ENCODE data around the gene RNF224. TPM values are rescaled to one million over a fixed set of nuclear protein-coding genes. Genes with fewer than 3 reads are reported as not detected.
A peak's percentile ranks its signal among the peaks of the same experiment; 100 is the strongest.

The RNF224 gene
- total and polyA plus RNA-seq, 12 donors = 0.06 TPM; not detected in 11

- H3K27ac ChIP-seq = no peak overlapping the region
- H3K27me3 ChIP-seq = no peaks in the 10 kb centered on the region
- no peaks in the 10 kb centered on the region for H3K9me3 ChIP-seq (replicated peaks in 1 of 3)
- H3K4me3 ChIP-seq = no peak overlapping the region
- peaks cover 0 to 31% of the 10 kb centered on the region in 2 donors for H3K36me3 ChIP-seq (replicated peaks in 1 of 2)
- intact Hi-C loops (cut with DNase I) = no loop called here
- TF ChIP-seq POLR2A (IDR thresholded peaks at IDR 0.05) = no peak
- TF ChIP-seq, protein P1, sequence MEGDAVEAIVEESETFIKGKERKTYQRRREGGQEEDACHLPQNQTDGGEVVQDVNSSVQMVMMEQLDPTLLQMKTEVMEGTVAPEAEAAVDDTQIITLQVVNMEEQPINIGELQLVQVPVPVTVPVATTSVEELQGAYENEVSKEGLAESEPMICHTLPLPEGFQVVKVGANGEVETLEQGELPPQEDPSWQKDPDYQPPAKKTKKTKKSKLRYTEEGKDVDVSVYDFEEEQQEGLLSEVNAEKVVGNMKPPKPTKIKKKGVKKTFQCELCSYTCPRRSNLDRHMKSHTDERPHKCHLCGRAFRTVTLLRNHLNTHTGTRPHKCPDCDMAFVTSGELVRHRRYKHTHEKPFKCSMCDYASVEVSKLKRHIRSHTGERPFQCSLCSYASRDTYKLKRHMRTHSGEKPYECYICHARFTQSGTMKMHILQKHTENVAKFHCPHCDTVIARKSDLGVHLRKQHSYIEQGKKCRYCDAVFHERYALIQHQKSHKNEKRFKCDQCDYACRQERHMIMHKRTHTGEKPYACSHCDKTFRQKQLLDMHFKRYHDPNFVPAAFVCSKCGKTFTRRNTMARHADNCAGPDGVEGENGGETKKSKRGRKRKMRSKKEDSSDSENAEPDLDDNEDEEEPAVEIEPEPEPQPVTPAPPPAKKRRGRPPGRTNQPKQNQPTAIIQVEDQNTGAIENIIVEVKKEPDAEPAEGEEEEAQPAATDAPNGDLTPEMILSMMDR (IDR thresholded peaks at IDR 0.05) = no peak
- H3K4me1 ChIP-seq (replicated peaks in 1 of 2) = peaks cover 4 to 16% of the 10 kb centered on the region in 2 donors
- peak in 2 of 7 donors; percentile 15 to 23 for DNase-seq
- 84 to 96% (median 94%) methylated on average over 11 to 29 of the region's 29 CpGs for WGBS, 4 donors
Measured at GRCh38 chr9:137265496-137266161, 38.3 kb downstream of the RNF224 start.

- Histone ChIP-seq H3K27me3 (no peaks in the 10 kb centered on the region), H3K4me1 (replicated peaks in 1 of 2) (peaks cover 4 to 16% of the 10 kb centered on the region in 2 donors), H3K9me3 (replicated peaks in 1 of 3) (no peaks in the 10 kb centered on the region), H3K4me3 (no peak overlapping the region), H3K27ac (no peak overlapping the region), H3K36me3 (replicated peaks in 1 of 2) (peaks cover 0 to 35% of the 10 kb centered on the region in 2 donors)
- no peak for TF ChIP-seq POLR2A (IDR thresholded peaks at IDR 0.05)
- TF ChIP-seq, protein P1 (IDR thresholded peaks at IDR 0.05) = no peak
- intact Hi-C loops (cut with DNase I) = no loop called here
- DNase-seq = peak in 3 of 7 donors; percentile 16 to 25 (median 23)
- WGBS, 4 donors = 75 to 91% (median 82%) methylated on average over 11 to 15 of the region's 15 CpGs
Measured at GRCh38 chr9:137266162-137266527, 38.8 kb downstream of the RNF224 start.

DNA sequence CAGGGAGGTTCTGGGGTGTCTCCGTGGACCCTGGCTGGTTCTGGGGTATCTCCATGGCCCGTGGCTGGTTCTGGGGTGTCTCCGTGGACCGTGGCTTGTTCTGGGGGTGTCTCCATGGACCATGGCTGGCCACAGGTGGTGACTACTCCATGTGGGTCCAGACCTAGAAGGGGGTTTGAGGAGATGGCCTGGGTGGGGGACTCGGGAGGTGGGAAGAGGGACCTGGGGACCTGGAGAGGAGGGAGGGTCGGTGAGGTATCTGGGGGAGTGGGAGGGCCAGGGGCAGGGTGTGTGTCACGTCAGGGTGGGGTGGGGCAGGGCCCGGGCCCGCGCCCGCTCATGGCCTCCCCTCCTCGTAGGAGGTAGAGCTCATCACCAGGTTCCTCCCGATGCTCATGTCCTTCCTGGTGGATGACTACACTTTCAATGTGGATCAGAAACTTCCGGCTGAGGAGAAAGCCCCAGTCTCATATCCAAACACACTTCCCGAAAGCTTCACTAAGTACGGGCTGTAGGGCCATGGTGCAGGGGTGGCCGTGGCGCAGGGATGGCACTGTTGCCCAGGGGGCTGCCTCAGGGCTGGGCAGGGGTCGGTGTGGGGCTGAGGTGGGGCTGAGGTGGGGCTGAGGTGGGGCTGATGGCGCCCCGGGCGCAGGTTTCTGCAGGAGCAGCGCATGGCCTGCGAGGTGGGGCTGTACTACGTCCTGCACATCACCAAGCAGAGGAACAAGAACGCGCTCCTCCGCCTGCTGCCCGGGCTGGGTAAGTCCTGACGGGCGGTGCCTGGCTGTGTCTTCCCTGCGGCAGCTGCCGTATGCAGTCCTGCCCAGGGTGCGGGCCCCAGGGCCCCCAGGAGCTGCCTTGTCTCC lies 39.5 kb downstream of the RNF224 start:
- TF ChIP-seq, protein P1 (IDR thresholded peaks at IDR 0.05) = no peak
- TF ChIP-seq POLR2A (IDR thresholded peaks at IDR 0.05) = no peak
- peaks cover 4 to 16% of the 10 kb centered on the region in 2 donors for H3K4me1 ChIP-seq (replicated peaks in 1 of 2)
- intact Hi-C loops (cut with DNase I) = no loop called here
- no peak overlapping the region for H3K27ac ChIP-seq
- H3K4me3 ChIP-seq = no peak overlapping the region
- WGBS, 4 donors = 84 to 95% (median 89%) methylated on average over 14 to 34 of the region's 34 CpGs
- no peaks in the 10 kb centered on the region for H3K27me3 ChIP-seq
- DNase-seq = no peak
- H3K9me3 ChIP-seq (replicated peaks in 1 of 3) = no peaks in the 10 kb centered on the region
- peaks cover 0 to 37% of the 10 kb centered on the region in 2 donors for H3K36me3 ChIP-seq (replicated peaks in 1 of 2)

DNA sequence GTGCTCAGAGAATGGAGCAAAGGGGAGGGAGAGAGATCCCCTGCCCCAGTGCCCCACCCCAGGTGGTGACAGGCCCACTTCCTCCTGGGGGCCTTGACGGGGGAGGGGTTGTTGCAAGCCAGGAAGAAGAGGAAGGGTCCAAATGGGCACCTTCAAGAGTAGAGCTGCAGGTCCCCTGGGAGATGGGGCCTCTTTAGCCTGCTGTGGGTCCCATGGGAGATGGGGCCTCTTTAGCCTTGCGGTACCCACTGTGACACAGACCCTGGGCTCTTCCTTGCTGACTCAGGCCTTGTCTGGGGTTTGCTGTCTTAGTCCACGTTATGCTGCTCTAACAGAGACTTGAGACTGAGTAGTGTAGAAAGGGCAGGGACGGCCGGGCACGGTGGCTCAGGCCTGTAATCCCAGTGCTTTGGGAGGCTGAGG lies 40.6 kb downstream of the RNF224 start:
- Histone ChIP-seq H3K9me3 (replicated peaks in 1 of 3) (no peaks in the 10 kb centered on the region), H3K36me3 (replicated peaks in 1 of 2) (peaks cover 0 to 48% of the 10 kb centered on the region in 2 donors), H3K27me3 (no peaks in the 10 kb centered on the region), H3K27ac (peak overlapping the region in 1 of 5 donors; percentile 81), H3K4me1 (replicated peaks in 1 of 2) (peaks cover 4 to 16% of the 10 kb centered on the region in 2 donors), H3K4me3 (no peak overlapping the region)
- DNase-seq = peak in 1 of 7 donors; percentile 22
- WGBS, 4 donors = 81 to 93% (median 87%) methylated on average over 6 of the region's 6 CpGs
- intact Hi-C loops (cut with DNase I) = no loop called here
- TF ChIP-seq, protein P1 (IDR thresholded peaks at IDR 0.05) = no peak
- TF ChIP-seq POLR2A (IDR thresholded peaks at IDR 0.05) = no peak

Data from adrenal gland (tissue), 12 donors.